Measurements from ENCODE around the gene SERF2. TPM values are rescaled to one million over a fixed set of nuclear protein-coding genes. Genes with fewer than 3 reads are reported as not detected.
A peak's percentile ranks its signal among the peaks of the same experiment; 100 is the strongest.

The SERF2 gene
- total RNA-seq, 4 donors from 2014 or later, result 518 to 789 (median 702) TPM

DNA sequence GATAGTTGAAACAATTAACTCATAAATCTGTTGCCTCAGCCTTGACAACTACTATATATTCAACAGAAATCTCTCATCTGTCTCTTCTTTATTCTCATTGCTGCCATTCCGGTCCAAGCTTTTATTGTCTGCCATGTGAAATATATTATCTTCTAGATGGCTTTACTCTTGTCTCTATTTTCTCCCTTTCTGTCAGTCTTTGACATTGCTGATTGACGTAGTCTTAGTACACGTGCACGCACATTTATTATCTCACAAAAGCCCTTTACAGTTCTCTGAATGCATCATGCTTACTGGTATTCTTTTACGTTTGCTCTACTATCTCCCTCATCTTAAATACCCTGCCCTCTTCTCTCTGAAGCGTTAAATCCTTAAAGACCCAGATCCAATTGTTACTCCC, 40.2 kb upstream of the SERF2 start:
- Histone ChIP-seq H3K9me3 (no peaks in the 10 kb centered on the region), H3K4me3 (no peak overlapping the region), H3K4me1 (peaks cover 0 to 61% (median 21%) of the 10 kb centered on the region in 3 donors), H3K27ac (no peak overlapping the region), H3K27me3 (no peaks in the 10 kb centered on the region), H3K36me3 (peaks cover 0 to 43% of the 10 kb centered on the region in 2 donors)
- WGBS, 2 donors (ENCODE audit: low coverage in 1 of 2), result 76 to 82% methylated on average over 6 of the region's 6 CpGs
- no peak for ATAC-seq
- TF ChIP-seq, protein P1, sequence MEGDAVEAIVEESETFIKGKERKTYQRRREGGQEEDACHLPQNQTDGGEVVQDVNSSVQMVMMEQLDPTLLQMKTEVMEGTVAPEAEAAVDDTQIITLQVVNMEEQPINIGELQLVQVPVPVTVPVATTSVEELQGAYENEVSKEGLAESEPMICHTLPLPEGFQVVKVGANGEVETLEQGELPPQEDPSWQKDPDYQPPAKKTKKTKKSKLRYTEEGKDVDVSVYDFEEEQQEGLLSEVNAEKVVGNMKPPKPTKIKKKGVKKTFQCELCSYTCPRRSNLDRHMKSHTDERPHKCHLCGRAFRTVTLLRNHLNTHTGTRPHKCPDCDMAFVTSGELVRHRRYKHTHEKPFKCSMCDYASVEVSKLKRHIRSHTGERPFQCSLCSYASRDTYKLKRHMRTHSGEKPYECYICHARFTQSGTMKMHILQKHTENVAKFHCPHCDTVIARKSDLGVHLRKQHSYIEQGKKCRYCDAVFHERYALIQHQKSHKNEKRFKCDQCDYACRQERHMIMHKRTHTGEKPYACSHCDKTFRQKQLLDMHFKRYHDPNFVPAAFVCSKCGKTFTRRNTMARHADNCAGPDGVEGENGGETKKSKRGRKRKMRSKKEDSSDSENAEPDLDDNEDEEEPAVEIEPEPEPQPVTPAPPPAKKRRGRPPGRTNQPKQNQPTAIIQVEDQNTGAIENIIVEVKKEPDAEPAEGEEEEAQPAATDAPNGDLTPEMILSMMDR (IDR thresholded peaks at IDR 0.05), result no peak
- TF ChIP-seq POLR2A (IDR thresholded peaks at IDR 0.05) (no peak), POLR2AphosphoS5 (IDR thresholded peaks at IDR 0.05) (no peak)

DNA sequence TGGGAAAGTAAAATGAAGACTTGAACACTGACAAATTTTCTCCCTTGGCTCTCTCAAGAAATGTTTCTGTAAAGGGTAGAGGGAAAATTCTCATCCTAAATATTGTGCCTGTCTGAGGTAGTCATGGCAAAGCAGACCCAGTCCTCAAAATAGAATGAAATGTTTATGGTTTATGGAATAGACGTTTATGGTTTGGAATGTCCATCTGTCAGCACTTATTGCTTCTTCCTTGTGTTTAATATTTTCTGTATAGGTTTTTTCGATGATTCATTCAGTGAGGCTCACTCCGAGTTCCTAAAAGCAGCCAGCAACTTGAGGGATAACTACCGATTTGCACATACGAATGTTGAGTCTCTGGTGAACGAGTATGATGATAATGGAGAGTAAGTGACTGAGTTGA, 29.3 kb upstream of the SERF2 start:
- WGBS, 2 donors (ENCODE audit: low coverage in 1 of 2), result 27 to 52% methylated on average over 5 to 6 of the region's 6 CpGs
- no peaks in the 10 kb centered on the region for H3K27me3 ChIP-seq
- no peak overlapping the region for H3K4me3 ChIP-seq
- H3K4me1 ChIP-seq, result peaks cover 0 to 22% (median 3%) of the 10 kb centered on the region in 3 donors
- H3K9me3 ChIP-seq, result no peaks in the 10 kb centered on the region
- TF ChIP-seq EP300 (IDR thresholded peaks at IDR 0.05), result no peak
- TF ChIP-seq POLR2AphosphoS5 (IDR thresholded peaks at IDR 0.05), result no peak
- TF ChIP-seq, protein P1 (IDR thresholded peaks at IDR 0.05), result no peak
- TF ChIP-seq POLR2A (IDR thresholded peaks at IDR 0.05), result no peak
- H3K27ac ChIP-seq, result peak overlapping the region in 3 of 4 donors; percentile 48 to 57 (median 48)
- no peak for ATAC-seq
- H3K36me3 ChIP-seq, result peaks cover 7 to 100% of the 10 kb centered on the region in 2 donors

DNA sequence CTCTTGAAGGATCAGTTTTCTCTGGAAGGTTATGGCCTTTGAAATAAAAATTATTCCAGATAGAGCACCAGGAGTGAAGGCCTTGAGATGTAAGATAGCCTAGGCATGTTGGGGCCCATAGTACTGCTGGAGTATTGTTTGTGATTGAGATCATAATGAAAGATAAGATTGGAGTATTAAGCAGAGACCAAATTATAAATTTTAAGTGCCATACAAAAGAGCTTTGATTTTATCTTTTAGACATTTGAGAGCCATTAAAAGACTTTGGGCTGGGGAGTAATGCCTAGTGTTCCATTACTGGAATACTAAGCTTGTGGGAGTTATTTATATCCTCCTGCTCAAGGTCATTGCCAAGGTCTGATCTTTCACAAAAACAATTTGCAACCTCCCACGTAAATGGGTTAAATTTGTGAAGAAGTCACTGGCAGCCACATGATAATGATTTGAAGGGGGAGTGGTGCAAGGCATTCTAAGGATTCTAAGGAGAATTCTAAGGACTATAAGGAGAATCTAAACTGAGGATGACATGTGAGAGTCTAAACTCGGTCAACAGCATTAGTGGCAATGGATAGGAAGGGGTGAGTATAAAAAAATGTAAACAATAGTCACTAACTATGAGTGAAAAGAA, 28.2 kb upstream of the SERF2 start:
- Histone ChIP-seq H3K4me3 (no peak overlapping the region), H3K27me3 (no peaks in the 10 kb centered on the region), H3K27ac (peak overlapping the region in 3 of 4 donors; percentile 24 to 57 (median 48)), H3K36me3 (peaks cover 7 to 100% of the 10 kb centered on the region in 2 donors), H3K9me3 (no peaks in the 10 kb centered on the region), H3K4me1 (peaks cover 0 to 22% (median 3%) of the 10 kb centered on the region in 3 donors)
- 29 to 38% methylated on average over 1 to 2 of the region's 2 CpGs for WGBS, 2 donors (ENCODE audit: low coverage in 1 of 2)
- ATAC-seq, result no peak
- TF ChIP-seq POLR2A (IDR thresholded peaks at IDR 0.05), result no peak
- TF ChIP-seq EP300 (IDR thresholded peaks at IDR 0.05), result no peak
- TF ChIP-seq, protein P1 (IDR thresholded peaks at IDR 0.05), result no peak
- no peak for TF ChIP-seq POLR2AphosphoS5 (IDR thresholded peaks at IDR 0.05)

DNA sequence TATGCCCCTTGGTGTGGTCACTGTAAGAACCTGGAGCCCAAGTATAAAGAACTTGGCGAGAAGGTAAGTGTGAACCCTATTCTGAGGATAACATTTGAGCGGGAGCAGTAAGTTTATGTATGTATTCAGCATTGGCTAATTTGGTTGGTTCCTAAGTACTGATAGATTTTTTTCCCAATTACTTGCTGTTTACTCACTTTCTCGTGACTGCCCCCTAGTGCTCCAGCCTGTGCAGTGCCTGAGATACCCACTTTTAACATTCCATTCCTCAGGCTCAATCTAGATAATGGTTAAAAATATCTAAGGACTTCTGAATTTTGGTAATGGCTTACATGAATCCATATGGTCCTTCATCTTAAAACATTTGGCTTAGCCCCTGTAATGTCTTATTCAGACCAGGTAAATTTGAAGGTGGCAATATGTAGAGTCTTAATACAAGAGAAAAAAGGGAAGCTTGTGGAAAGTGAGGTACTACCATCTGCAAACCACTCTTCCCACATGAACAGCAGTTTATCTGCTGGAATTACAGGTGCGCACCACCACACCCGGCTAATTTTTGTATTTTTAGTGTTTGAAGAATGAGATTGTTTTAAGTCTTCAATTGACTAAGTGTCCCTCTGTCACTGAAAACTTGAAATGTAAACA, 22.4 kb upstream of the SERF2 start:
- 64 to 71% methylated on average over 5 of the region's 5 CpGs for WGBS, 2 donors (ENCODE audit: low coverage in 1 of 2)
- peaks cover 14 to 97% of the 10 kb centered on the region in 2 donors for H3K36me3 ChIP-seq
- peak overlapping the region in 1 of 4 donors; percentile 25 for H3K27ac ChIP-seq
- no peaks in the 10 kb centered on the region for H3K27me3 ChIP-seq
- TF ChIP-seq, protein P1 (IDR thresholded peaks at IDR 0.05), result peak; percentile 63 to 75 (median 69)
- TF ChIP-seq EP300 (IDR thresholded peaks at IDR 0.05), result no peak
- no peaks in the 10 kb centered on the region for H3K4me1 ChIP-seq
- H3K9me3 ChIP-seq, result no peaks in the 10 kb centered on the region
- ATAC-seq, result no peak
- H3K4me3 ChIP-seq, result no peak overlapping the region

DNA sequence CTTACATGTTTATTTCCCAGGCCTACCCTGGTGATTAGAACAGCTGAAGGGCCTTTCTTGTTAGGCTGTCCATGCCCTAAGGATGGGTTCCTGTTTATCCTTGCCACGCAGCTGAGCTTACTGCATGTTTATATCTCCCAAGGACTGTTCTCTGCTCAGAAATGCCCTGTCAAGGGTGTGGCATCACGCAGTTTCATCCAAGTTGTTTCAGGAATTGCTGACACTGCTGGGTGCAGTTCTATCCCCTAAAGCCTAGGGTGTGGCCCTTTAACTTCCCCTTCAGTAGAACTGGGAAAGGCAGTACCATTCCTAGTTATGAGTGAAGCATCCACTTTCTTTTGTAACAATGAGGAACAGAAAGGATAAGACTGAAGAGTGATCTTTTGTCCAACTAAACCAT, 20.3 kb upstream of the SERF2 start:
- peak; percentile 38 for ATAC-seq
- no peaks in the 10 kb centered on the region for H3K9me3 ChIP-seq
- WGBS, 2 donors (ENCODE audit: low coverage in 1 of 2), result 51 to 61% methylated on average over 2 of the region's 2 CpGs
- peaks cover 7 to 76% of the 10 kb centered on the region in 2 donors for H3K36me3 ChIP-seq
- TF ChIP-seq EP300 (IDR thresholded peaks at IDR 0.05) (no peak), POLR2AphosphoS5 (IDR thresholded peaks at IDR 0.05) (no peak), POLR2A (IDR thresholded peaks at IDR 0.05) (no peak)
- TF ChIP-seq, protein P1 (IDR thresholded peaks at IDR 0.05), result no peak
- H3K27ac ChIP-seq, result peak overlapping the region in 1 of 4 donors; percentile 21
- peaks cover 0 to 18% (median 0%) of the 10 kb centered on the region in 3 donors for H3K4me1 ChIP-seq
- no peak overlapping the region for H3K4me3 ChIP-seq
- H3K27me3 ChIP-seq, result no peaks in the 10 kb centered on the region

Measured in gastroesophageal sphincter (tissue), 4 donors.